Ishikawa (cell line): Measurements from ENCODE around the gene ATP2C2.

Experiments
- CEBPB ChIP-seq: IDR thresholded peaks from 2 replicates; pipeline ENCODE4 v1.6.1; 2012
- CREB1 ChIP-seq: IDR thresholded peaks from 2 replicates; pipeline ENCODE4 v1.6.1; 2012; ENCODE audit warnings: low read depth
- EGR1 ChIP-seq: IDR thresholded peaks from 2 replicates; pipeline ENCODE4 v1.6.1; 2012
- EP300 ChIP-seq: IDR thresholded peaks from 2 replicates; pipeline ENCODE4 v1.6.1; 2012; ENCODE audit warnings: borderline replicate concordance
- FOXM1 ChIP-seq: IDR thresholded peaks from 2 replicates; pipeline ENCODE4 v1.6.1; 2012; ENCODE audit warnings: low read depth, borderline replicate concordance
- MAX ChIP-seq: IDR thresholded peaks from 2 replicates; pipeline ENCODE4 v1.6.1; 2012
- NFIC ChIP-seq: IDR thresholded peaks from 2 replicates; pipeline ENCODE4 v1.6.1; 2012
- RAD21 ChIP-seq: IDR thresholded peaks from 2 replicates; pipeline ENCODE4 v1.6.1; 2012; ENCODE audit warnings: low read depth
- REST ChIP-seq: IDR thresholded peaks from 2 replicates; pipeline ENCODE4 v1.6.1; 2012; ENCODE audit warnings: low read depth, mild to moderate bottlenecking
- TAF1 ChIP-seq: IDR thresholded peaks from 2 replicates; pipeline ENCODE4 v1.6.1; 2012; ENCODE audit warnings: low read depth, mild to moderate bottlenecking
- TCF12 ChIP-seq: IDR thresholded peaks from 2 replicates; pipeline ENCODE4 v1.6.1; 2012; ENCODE audit warnings: low read depth
- TEAD4 ChIP-seq: IDR thresholded peaks from 2 replicates; pipeline ENCODE4 v1.6.1; 2012
- YY1 ChIP-seq: IDR thresholded peaks from 2 replicates; pipeline ENCODE4 v1.6.1; 2012; ENCODE audit warnings: low read depth
- ZBTB7A ChIP-seq: IDR thresholded peaks from 2 replicates; pipeline ENCODE4 v1.6.1; 2012; ENCODE audit warnings: low read depth
- TF ChIP-seq, protein P1 (sequence below): IDR thresholded peaks from 2 replicates; pipeline ENCODE4 v1.6.1; 2012

ATP2C2 gene

GRCh38 chr16:84379709-84380362 lies 11.5 kb downstream of the ATP2C2 start:
- TF ChIP-seq MAX, result no peak
- no peak for TF ChIP-seq CEBPB
- TF ChIP-seq CREB1, result no peak
- no peak for TF ChIP-seq ZBTB7A
- TF ChIP-seq TCF12, result no peak
- TF ChIP-seq EP300, result no peak
- TF ChIP-seq REST, result no peak
- no peak for TF ChIP-seq TAF1
- TF ChIP-seq RAD21, result no peak
- TF ChIP-seq FOXM1, result no peak
- no peak for TF ChIP-seq YY1
- no peak for TF ChIP-seq TEAD4
- TF ChIP-seq EGR1, result no peak
- TF ChIP-seq, protein P1, sequence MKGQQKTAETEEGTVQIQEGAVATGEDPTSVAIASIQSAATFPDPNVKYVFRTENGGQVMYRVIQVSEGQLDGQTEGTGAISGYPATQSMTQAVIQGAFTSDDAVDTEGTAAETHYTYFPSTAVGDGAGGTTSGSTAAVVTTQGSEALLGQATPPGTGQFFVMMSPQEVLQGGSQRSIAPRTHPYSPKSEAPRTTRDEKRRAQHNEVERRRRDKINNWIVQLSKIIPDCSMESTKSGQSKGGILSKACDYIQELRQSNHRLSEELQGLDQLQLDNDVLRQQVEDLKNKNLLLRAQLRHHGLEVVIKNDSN, result no peak
- no peak for TF ChIP-seq NFIC

- TF ChIP-seq REST (no peak), TEAD4 (no peak), CREB1 (no peak), FOXM1 (no peak), RAD21 (no peak), NFIC (no peak)
Observed at GRCh38 chr16:84380405-84380804, 12.1 kb downstream of the ATP2C2 start.

GRCh38 chr16:84382396-84382795 lies 14.1 kb downstream of the ATP2C2 start:
- TF ChIP-seq TEAD4, result no peak

DNA sequence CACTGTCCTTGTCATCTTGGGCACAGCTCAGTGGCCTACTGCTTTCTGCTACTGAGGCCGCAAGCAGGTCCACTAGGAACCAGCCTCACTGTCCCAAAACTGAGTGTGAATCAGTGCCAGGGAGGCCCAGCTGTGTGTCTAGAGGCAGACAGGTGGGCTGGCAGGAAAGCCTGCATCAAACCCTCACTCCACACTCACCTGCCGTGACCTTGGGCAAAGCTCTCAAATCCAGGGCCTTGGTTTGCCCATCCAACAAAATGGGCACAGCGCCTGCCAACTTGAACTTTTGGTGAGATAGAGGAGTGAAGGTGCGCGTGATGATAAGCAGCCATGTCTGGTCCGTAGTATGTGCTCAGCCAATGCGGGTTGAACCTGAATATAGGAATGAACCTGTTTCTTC lies 14.8 kb downstream of the ATP2C2 start:
- TF ChIP-seq EGR1 (no peak), TCF12 (no peak), YY1 (no peak), REST (no peak)

DNA sequence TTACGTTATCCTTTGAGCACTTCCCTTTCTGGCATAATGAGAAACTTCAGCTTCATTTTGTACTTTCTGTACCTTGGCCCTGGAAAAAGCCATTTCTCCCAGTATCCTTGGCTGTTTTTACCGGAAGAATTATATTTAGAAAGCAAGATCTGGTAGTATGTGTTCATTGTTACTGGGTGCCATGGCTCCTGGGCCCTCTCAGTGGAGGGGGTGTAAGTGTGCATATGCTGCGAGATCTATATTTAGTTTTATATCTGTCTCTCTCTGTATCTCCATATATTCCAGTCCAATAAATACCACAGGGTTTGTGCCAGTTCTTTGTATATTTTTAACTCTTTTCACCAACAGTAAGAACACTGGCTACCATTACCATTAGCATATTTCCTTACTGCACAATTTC lies 17.7 kb downstream of the ATP2C2 start:
- TF ChIP-seq FOXM1 (no peak), REST (no peak), RAD21 (no peak), YY1 (no peak), ZBTB7A (no peak), TEAD4 (no peak)
